Measurements from ENCODE around the gene VIPAS39. TPM values are rescaled to one million over a fixed set of nuclear protein-coding genes. Genes with fewer than 3 reads are reported as not detected.

Gene VIPAS39
- total RNA-seq, 1 donor from 2014 or later, result 28.7 TPM

- Mint-ChIP-seq H3K36me3 (ENCODE audit: low read depth, unreplicated experiment) (no peaks in the 10 kb centered on the region), H3K9me3 (ENCODE audit: unreplicated experiment) (no peaks in the 10 kb centered on the region), H3K27ac (ENCODE audit: unreplicated experiment) (no peak overlapping the region), H3K27me3 (ENCODE audit: unreplicated experiment) (peaks cover 3% of the 10 kb centered on the region), H3K4me3 (ENCODE audit: unreplicated experiment) (no peak overlapping the region), H3K4me1 (ENCODE audit: unreplicated experiment) (no peaks in the 10 kb centered on the region)
- no peak for DNase-seq (ENCODE audit: low spot score)
- TF ChIP-seq, protein P1, sequence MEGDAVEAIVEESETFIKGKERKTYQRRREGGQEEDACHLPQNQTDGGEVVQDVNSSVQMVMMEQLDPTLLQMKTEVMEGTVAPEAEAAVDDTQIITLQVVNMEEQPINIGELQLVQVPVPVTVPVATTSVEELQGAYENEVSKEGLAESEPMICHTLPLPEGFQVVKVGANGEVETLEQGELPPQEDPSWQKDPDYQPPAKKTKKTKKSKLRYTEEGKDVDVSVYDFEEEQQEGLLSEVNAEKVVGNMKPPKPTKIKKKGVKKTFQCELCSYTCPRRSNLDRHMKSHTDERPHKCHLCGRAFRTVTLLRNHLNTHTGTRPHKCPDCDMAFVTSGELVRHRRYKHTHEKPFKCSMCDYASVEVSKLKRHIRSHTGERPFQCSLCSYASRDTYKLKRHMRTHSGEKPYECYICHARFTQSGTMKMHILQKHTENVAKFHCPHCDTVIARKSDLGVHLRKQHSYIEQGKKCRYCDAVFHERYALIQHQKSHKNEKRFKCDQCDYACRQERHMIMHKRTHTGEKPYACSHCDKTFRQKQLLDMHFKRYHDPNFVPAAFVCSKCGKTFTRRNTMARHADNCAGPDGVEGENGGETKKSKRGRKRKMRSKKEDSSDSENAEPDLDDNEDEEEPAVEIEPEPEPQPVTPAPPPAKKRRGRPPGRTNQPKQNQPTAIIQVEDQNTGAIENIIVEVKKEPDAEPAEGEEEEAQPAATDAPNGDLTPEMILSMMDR (IDR thresholded peaks at IDR 0.05; ENCODE audit: unreplicated experiment), result no peak
Measured at GRCh38 chr14:77490347-77490986, 33.1 kb upstream of the VIPAS39 start.

- Mint-ChIP-seq H3K9me3 (ENCODE audit: unreplicated experiment) (no peaks in the 10 kb centered on the region), H3K27me3 (ENCODE audit: unreplicated experiment) (peaks cover 3% of the 10 kb centered on the region), H3K27ac (ENCODE audit: unreplicated experiment) (no peak overlapping the region), H3K36me3 (ENCODE audit: low read depth, unreplicated experiment) (no peaks in the 10 kb centered on the region), H3K4me1 (ENCODE audit: unreplicated experiment) (no peaks in the 10 kb centered on the region), H3K4me3 (ENCODE audit: unreplicated experiment) (no peak overlapping the region)
- TF ChIP-seq, protein P1 (IDR thresholded peaks at IDR 0.05; ENCODE audit: unreplicated experiment), result no peak
- DNase-seq (ENCODE audit: low spot score), result no peak
Measured at GRCh38 chr14:77489041-77489440, 31.6 kb upstream of the VIPAS39 start.

DNA sequence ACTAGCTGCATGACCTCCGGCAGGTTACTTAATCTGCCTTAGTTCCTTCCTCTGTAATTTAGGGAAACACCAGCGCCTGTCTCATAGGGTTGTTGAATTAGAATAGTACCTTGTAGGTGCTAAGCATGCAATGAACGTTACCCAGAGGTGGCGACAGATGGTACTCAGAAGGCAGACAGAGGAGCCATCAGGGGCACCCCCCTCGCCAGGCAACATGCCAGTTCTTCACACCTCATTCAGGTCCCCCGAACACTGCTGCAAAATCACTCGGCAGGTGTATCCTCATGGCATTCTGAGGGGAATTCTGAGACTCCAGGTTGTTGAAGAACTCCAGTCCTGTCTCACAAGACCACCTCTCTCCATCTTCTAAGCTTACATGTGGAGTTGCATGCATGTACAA lies 31.2 kb upstream of the VIPAS39 start:
- Mint-ChIP-seq H3K4me3 (ENCODE audit: unreplicated experiment) (no peak overlapping the region), H3K9me3 (ENCODE audit: unreplicated experiment) (no peaks in the 10 kb centered on the region), H3K27me3 (ENCODE audit: unreplicated experiment) (peaks cover 3% of the 10 kb centered on the region), H3K4me1 (ENCODE audit: unreplicated experiment) (no peaks in the 10 kb centered on the region), H3K36me3 (ENCODE audit: low read depth, unreplicated experiment) (no peaks in the 10 kb centered on the region), H3K27ac (ENCODE audit: unreplicated experiment) (no peak overlapping the region)
- TF ChIP-seq, protein P1 (IDR thresholded peaks at IDR 0.05; ENCODE audit: unreplicated experiment), result no peak
- no peak for DNase-seq (ENCODE audit: low spot score)

- H3K4me3 Mint-ChIP-seq (ENCODE audit: unreplicated experiment), result no peak overlapping the region
- TF ChIP-seq, protein P1 (IDR thresholded peaks at IDR 0.05; ENCODE audit: unreplicated experiment), result no peak
- H3K27me3 Mint-ChIP-seq (ENCODE audit: unreplicated experiment), result peaks cover 5% of the 10 kb centered on the region
- DNase-seq (ENCODE audit: low spot score), result no peak
- H3K4me1 Mint-ChIP-seq (ENCODE audit: unreplicated experiment), result no peaks in the 10 kb centered on the region
- H3K9me3 Mint-ChIP-seq (ENCODE audit: unreplicated experiment), result no peaks in the 10 kb centered on the region
- H3K36me3 Mint-ChIP-seq (ENCODE audit: low read depth, unreplicated experiment), result no peaks in the 10 kb centered on the region
- H3K27ac Mint-ChIP-seq (ENCODE audit: unreplicated experiment), result no peak overlapping the region
Measured at GRCh38 chr14:77485901-77486678, 28.7 kb upstream of the VIPAS39 start.

DNA sequence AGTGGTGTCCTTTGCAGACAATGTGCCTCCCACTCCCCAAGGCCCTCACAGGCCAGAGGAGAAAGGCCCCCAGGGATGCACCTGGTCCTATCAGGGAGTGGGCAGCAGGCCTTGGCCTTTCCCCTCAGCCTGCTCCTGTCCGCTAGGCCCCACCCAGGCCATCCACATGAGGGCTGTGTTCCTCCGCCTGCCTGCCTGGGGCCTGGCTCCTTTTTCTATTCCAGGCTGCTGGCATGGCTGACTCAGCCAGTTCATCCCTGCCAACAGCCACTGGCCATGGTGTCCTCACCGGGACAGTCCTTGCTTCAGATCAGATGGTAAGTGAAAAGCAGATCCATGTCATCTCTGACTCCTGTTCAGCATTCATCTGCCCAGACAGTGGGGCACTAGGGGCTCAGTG lies 27.9 kb upstream of the VIPAS39 start:
- Mint-ChIP-seq H3K4me3 (ENCODE audit: unreplicated experiment) (no peak overlapping the region), H3K27me3 (ENCODE audit: unreplicated experiment) (peaks cover 3% of the 10 kb centered on the region), H3K4me1 (ENCODE audit: unreplicated experiment) (no peaks in the 10 kb centered on the region), H3K9me3 (ENCODE audit: unreplicated experiment) (no peaks in the 10 kb centered on the region), H3K27ac (ENCODE audit: unreplicated experiment) (no peak overlapping the region), H3K36me3 (ENCODE audit: low read depth, unreplicated experiment) (no peaks in the 10 kb centered on the region)
- DNase-seq (ENCODE audit: low spot score), result no peak
- TF ChIP-seq, protein P1 (IDR thresholded peaks at IDR 0.05; ENCODE audit: unreplicated experiment), result no peak

Measured in endothelial cell (in vitro differentiated cells).